A549 (cell line): ENCODE measurements around the gene SEC22A.

Experiments used
- BHLHE40 ChIP-seq: IDR thresholded peaks from 2 replicates; pipeline ENCODE4 v1.6.1; 2012; ENCODE audit warnings: low read depth, low read length, inconsistent platforms
- POLR2A ChIP-seq: IDR thresholded peaks from 2 replicates; pipeline ENCODE4 v1.6.1; 2012; ENCODE audit warnings: mild to moderate bottlenecking, low read length

DNA sequence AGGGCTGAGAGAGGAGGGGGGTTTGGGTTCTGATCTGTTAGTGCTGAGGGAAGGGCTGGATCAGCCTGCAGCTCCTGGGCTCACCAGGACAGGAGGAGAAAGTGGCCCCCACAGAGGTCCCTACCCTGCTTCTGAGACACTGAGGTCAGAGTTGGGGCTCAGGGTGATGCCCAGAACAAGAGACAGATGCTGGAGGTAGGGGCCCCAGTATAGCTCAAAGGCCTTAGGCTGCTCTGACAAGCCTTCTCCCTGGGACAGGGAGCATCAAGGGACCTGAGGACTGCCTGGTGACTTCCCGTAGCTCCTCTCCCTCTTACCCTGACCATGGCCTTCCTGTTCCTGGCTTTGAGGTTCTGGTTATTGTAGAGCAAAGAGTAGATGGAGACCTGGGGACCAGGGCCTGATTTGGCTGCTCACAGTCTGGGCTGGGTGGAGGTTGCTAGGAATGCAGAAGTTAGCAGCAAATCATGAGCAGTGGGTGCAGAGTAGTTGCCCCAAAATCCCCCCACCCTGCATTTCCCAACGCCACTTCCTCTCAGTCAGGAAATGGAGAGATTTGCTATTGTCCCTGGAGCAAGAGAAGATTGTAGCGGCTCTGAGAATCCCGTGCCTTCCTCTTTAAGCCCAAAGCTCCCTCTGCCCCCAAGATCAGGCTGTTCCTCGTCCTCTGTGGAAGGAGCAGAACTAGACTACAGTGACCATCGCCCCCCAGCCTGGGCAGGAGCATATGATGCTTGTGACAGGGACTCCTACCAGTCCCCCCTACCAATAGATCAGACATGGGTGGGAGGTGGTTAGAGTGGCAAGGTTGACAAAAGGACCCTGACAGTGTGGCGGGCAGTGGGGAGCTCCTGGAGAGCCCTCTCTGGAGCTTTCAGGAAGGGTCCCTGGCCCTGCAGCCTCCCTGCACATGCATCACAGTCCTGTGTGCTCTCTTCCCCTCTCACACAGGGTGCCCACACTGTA lies 47.4 kb upstream of the SEC22A start:
- TF ChIP-seq POLR2A = no peak
- TF ChIP-seq BHLHE40 = no peak
